HG03097 (cell line): ENCODE data around the gene TEN1.
"Not testable (repeated sequence)": the region's sequence is repeated elsewhere in the genome, so short reads cannot be mapped to it uniquely, and the experiment has no call there.

Experiments
- ATAC-seq: cut with Tn5 transposase; IDR thresholded peaks from one replicate; pipeline ENCODE4 v1.9.1; 2021; ENCODE audit not compliant: unreplicated experiment, low FRiP score

The TEN1 gene

DNA sequence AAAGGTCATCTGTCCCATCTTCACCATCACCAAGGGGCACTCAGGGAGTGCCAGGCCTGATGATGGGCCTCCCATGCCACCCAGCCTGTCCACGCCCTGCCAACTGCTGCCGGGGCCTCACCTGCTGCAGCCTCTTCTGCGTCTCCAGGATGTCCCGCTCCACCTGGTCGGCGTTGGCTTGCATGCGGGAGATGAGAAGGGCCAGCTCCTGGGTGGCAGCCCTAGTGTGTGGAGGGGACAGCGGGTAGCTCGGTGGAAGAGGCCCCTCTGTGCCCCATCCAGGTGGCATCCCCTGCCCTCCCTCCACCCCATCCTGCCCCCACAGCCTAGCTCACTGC lies 44.8 kb downstream of the TEN1 start:
- no peak for ATAC-seq

- no peak for ATAC-seq
Observed at GRCh38 chr17:76024353-76024752, 45.3 kb downstream of the TEN1 start.

DNA sequence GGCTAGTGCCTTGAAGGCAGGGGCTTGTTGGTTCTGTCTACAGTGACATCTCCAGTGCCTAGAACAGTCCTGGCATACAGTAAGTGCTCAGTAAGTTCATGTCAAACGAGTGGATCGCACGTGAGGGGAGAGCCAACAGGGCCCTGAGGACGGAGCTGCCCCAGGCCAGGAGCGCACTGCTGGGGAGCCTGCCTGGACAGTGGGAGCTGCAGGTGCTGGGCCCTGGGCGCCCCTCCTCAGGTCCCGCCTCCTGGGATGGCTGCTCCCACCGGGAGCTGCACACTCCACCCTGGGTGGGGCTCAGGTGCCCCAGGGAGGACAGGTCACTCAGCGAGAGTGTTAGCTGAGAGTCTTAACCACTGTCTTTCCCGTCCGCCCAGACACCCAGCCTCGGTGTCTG lies 46.3 kb downstream of the TEN1 start:
- no peak for ATAC-seq

DNA sequence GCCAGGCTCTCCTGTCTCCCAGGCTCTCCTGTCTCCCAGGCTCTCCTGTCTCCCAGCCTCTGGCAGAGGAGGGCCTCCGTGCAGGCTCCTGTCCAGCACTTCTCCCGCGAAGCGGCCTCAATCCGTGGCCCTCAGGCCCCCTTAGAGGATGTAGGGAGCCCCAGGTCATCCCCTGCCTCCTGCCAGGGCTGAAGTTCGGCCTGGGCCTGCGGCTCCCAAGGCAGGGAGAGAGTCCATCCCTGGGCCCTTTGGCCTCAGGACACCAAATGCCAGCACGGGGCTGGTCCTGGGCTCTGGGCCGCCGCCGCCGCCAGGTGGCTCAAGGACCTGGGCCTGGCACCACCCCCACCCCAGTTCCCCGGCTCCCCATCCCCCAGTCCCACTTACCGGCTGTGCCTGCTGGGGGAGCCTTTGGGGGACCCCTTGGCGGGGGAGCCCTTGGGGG lies 47.7 kb downstream of the TEN1 start:
- ATAC-seq: no peak

- ATAC-seq: no peak
Observed at GRCh38 chr17:76027159-76027839, 48.3 kb downstream of the TEN1 start, which contains the start of gene EVPL. EVPL (minus strand) TSS chr17:76027306; CDS start chr17:76027198, 108 bp downstream.

- ATAC-seq: no peak
Observed at GRCh38 chr17:76032073-76032779, 53.2 kb downstream of the TEN1 start.

- no peak for ATAC-seq
Observed at GRCh38 chr17:76032780-76033108, 53.7 kb downstream of the TEN1 start.

DNA sequence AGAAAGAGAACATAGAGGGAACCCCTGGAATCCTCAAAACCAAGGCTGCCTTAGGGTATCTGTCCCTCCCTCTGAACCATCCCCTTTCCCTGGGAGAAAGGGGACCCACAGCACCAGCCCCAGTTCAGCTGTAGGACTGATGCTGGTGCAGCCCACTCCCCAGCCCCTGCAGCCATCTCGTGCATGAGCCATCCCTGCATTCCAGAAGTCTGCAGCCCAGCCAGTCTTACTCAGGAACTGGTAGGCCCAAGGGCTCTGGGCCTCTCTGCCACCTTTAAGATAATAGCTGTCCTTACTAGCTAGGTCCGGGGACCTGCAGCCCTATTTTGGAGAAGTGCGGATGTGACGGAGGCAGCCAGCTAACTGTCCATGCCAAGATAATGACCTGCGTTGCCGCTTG lies 54.1 kb downstream of the TEN1 start:
- no peak for ATAC-seq

GRCh38 chr17:76034428-76035350 lies 55.6 kb downstream of the TEN1 start:
- no peak for ATAC-seq

GRCh38 chr17:76036497-76037261 lies 57.6 kb downstream of the TEN1 start:
- ATAC-seq: no peak

DNA sequence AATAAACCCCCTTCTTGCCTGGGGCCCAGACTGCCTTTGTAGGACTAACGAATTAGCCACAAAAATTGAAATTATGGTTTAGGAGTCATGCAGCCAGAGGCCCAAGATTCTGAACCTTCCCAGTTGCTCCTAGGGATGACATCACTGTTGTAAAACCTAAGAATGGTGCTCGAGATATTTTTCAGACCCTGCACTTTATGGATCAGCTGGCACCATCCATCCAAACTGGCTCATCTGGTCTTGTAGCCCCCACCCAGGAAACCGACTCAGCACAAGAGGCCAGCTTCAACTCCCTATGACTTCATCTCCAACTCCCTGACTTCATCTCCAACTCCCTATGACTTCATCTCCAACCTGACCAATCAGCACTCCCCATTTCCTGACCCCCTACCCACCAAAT lies 59.0 kb downstream of the TEN1 start:
- no peak for ATAC-seq

DNA sequence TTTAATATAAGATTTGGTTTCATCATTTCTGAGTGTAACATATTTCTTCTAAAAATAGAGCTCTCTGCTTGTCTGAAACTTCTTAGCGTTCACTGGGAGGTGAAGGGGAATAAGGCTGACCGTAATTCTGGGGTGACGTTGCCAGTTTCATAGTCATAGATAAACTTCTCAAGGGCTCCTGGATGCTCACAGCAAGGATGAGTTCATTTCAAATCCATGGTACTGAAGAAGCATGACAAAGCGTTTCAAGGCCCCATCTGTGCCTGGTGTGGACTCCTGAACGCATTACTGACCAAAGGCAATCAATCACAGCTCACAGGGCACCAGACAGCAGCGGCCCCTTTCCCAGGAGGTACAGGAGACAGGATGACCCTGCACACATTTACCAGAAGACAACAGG lies 60.1 kb downstream of the TEN1 start:
- no peak for ATAC-seq

- ATAC-seq: no peak
Observed at GRCh38 chr17:76040376-76040775, 61.3 kb downstream of the TEN1 start.

DNA sequence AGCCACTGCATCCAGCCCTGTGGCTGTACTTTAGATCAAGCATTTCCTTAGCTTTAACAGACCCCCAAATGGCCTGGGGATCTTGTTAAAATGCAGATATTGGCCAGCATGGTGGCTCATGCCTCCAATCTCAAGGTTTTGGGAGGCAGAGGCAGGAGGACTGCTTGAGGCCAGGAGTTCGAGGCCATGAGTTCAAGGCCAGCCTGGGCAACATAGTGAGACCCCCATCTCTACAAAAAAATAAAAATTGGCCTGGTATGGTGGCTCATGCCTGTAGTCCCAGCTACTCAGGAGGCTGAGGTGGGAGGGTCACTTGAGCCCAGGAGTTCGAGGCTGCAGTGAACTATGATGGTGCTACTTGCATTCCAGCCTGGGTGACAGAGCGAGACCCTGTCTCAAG lies 63.8 kb downstream of the TEN1 start:
- ATAC-seq: not testable (repeated sequence)

DNA sequence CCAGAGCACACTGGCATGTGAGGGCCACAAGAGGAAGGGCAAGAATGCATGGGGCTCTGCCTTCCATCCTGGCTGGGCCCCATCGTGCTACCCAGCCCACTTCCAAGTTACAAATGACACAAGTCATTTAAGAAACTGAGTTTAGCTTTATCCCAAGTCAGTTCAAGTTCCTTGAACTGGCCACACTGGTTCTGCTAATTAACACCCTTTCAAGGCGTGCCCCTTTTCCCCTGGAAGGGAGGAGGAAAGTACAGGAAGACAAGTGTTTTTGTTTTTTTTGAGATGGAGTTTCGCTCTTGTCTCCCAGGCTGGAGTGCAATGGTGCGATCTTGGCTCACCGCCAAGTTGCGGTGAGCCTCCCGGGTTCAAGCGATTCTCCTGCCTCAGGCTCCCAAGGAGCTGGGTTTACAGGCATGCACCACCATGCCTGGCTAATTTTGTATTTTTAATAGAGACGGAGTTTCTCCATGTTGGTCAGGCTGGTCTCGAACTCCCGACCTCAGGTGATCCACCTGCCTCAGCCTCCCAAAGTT lies 65.5 kb downstream of the TEN1 start:
- ATAC-seq: not testable (repeated sequence)

DNA sequence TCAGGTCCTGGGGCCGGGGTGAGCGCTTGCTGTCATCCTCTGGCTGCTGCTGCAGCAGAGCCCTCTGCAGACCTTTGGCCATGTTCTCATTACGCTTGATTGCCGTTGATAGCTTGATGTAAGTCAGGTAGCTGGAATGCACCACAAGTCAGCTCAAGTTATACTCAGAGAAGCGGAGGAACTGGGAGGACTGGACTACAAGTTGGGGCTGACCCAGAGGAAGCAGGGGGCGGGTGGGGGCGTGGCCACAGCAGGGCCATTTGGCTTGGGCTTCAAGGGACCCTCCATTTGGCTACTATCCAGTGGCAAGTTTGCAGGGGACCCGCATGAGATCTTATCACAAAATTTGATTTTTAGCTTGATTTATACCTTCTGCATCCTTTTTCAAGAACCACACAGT lies 67.0 kb downstream of the TEN1 start:
- no peak for ATAC-seq

- no peak for ATAC-seq
Observed at GRCh38 chr17:76048025-76048605, 69.1 kb downstream of the TEN1 start.

DNA sequence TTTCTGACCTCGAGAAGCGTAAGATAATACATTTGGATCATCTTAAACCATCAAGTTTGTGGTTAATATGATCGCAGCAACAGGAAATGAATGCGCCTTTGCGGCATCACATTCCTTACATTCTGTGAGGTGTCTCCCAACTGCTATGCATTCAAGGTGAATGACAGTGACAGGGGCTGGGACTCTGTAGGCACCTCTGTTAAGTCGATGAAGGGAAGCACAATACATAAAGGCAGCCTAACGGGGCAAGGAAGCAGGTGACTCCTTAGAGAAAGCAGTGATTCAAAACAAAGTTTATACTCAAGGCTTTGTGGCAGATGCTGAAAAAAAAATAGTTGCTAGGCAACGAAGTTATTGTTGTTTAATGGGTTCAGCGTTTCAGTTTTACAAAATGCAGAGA lies 69.7 kb downstream of the TEN1 start:
- ATAC-seq: no peak

- no peak for ATAC-seq
Observed at GRCh38 chr17:76049239-76049638, 70.2 kb downstream of the TEN1 start.
